Measurements from ENCODE around the gene SLC22A23. TPM values are rescaled to one million over a fixed set of nuclear protein-coding genes. Genes with fewer than 3 reads are reported as not detected.

The SLC22A23 gene
- total and polyA plus RNA-seq, 2 experiments from 2014 or later = 6.1 to 38.3 TPM

DNA sequence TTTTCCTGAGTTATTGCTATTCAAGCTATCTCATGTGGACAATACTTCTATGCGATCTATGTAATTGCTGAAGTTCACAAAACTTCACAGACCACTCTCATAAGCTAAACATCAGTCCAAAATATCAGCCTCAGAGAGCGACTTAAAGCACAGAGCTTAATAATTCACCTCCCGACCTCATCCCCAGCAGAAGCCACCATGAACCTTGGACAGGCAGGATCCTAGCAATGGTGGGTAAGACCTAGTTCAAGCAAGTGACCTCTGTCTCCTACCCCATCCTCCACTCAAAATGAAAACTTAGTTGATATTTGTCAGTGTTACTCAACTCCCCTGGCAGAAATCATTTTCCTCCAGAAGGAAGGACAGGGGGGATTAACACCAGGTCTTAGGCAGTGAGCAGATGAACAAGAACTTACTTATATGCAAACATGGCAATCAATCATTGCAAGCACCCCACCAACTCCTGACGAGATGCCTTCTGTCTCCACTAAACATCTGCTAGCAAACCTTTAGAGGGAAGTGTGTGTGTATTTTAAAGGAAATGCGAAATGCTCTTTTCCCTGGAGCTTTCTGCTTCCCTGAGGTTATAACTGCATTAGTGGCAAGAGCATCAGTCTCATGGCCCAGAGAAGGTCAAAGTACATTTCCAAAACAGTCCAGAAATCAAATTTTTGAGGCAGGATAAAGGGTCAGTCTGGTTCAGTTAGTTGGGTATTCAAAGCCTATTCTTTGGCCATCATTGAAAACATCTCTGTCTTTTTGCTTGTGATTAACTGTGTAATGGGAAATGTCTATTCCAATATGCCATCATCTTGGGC is 90.0 kb downstream of the SLC22A23 start:
- peaks cover 7% of the 10 kb centered on the region for H3K27me3 Mint-ChIP-seq (ENCODE audit: insufficient read depth, low read depth, poor library complexity)
- Histone ChIP-seq H3K4me3 (no peak overlapping the region), H3K27me3 (ENCODE audit: insufficient read depth) (no peaks in the 10 kb centered on the region), H2AFZ (no peak overlapping the region), H3K36me3 (ENCODE audit: insufficient read depth) (no peaks in the 10 kb centered on the region), H4K20me1 (replicated peaks; ENCODE audit: insufficient read depth) (peaks cover 5% of the 10 kb centered on the region; the same call in 1 of the 2 replicates), H3K27ac (ENCODE audit: low read depth) (no peak overlapping the region), H3K79me2 (replicated peaks; ENCODE audit: insufficient read depth) (peaks cover 20% of the 10 kb centered on the region), H3K4me2 (no peak overlapping the region), H3K9me2 (ENCODE audit: insufficient read depth) (no peaks in the 10 kb centered on the region), H3F3A (replicated peaks; ENCODE audit: low read depth) (no peaks in the 10 kb centered on the region), H3K4me1 (ENCODE audit: insufficient read depth) (peaks cover under 1% of the 10 kb centered on the region; the same call in 1 of the 2 replicates)
- no peak overlapping the region for H3K27ac Mint-ChIP-seq
- DNase-seq (ENCODE audit: low spot score) (no peak), ATAC-seq (no peak)
- H3K4me1 Mint-ChIP-seq = peaks cover 58% of the 10 kb centered on the region
- H3K9me3 Mint-ChIP-seq = no peaks in the 10 kb centered on the region
- no peak overlapping the region for H3K4me3 Mint-ChIP-seq
- TF ChIP-seq POLR2AphosphoS5 (IDR thresholded peaks at IDR 0.05; ENCODE audit: low read depth) (no peak), NANOG (IDR thresholded peaks at IDR 0.05; ENCODE audit: borderline replicate concordance) (no peak), ZNF331 (CRISPR knock-in tag; IDR thresholded peaks at IDR 0.05; ENCODE audit: low read depth) (no peak), JUNB (IDR thresholded peaks at IDR 0.05; ENCODE audit: unreplicated experiment) (no peak), EZH2 (IDR thresholded peaks at IDR 0.05; ENCODE audit: low read depth, unreplicated experiment) (no peak), ZNF114 (CRISPR knock-in tag; IDR thresholded peaks at IDR 0.05) (no peak), EZH2phosphoT487 (IDR thresholded peaks at IDR 0.05; ENCODE audit: unreplicated experiment) (no peak), CREB1 (CRISPR knock-in tag; IDR thresholded peaks at IDR 0.05; ENCODE audit: low read depth) (no peak), STAT1 (IDR thresholded peaks at IDR 0.05; ENCODE audit: unreplicated experiment) (no peak)
- TF ChIP-seq, protein P1, sequence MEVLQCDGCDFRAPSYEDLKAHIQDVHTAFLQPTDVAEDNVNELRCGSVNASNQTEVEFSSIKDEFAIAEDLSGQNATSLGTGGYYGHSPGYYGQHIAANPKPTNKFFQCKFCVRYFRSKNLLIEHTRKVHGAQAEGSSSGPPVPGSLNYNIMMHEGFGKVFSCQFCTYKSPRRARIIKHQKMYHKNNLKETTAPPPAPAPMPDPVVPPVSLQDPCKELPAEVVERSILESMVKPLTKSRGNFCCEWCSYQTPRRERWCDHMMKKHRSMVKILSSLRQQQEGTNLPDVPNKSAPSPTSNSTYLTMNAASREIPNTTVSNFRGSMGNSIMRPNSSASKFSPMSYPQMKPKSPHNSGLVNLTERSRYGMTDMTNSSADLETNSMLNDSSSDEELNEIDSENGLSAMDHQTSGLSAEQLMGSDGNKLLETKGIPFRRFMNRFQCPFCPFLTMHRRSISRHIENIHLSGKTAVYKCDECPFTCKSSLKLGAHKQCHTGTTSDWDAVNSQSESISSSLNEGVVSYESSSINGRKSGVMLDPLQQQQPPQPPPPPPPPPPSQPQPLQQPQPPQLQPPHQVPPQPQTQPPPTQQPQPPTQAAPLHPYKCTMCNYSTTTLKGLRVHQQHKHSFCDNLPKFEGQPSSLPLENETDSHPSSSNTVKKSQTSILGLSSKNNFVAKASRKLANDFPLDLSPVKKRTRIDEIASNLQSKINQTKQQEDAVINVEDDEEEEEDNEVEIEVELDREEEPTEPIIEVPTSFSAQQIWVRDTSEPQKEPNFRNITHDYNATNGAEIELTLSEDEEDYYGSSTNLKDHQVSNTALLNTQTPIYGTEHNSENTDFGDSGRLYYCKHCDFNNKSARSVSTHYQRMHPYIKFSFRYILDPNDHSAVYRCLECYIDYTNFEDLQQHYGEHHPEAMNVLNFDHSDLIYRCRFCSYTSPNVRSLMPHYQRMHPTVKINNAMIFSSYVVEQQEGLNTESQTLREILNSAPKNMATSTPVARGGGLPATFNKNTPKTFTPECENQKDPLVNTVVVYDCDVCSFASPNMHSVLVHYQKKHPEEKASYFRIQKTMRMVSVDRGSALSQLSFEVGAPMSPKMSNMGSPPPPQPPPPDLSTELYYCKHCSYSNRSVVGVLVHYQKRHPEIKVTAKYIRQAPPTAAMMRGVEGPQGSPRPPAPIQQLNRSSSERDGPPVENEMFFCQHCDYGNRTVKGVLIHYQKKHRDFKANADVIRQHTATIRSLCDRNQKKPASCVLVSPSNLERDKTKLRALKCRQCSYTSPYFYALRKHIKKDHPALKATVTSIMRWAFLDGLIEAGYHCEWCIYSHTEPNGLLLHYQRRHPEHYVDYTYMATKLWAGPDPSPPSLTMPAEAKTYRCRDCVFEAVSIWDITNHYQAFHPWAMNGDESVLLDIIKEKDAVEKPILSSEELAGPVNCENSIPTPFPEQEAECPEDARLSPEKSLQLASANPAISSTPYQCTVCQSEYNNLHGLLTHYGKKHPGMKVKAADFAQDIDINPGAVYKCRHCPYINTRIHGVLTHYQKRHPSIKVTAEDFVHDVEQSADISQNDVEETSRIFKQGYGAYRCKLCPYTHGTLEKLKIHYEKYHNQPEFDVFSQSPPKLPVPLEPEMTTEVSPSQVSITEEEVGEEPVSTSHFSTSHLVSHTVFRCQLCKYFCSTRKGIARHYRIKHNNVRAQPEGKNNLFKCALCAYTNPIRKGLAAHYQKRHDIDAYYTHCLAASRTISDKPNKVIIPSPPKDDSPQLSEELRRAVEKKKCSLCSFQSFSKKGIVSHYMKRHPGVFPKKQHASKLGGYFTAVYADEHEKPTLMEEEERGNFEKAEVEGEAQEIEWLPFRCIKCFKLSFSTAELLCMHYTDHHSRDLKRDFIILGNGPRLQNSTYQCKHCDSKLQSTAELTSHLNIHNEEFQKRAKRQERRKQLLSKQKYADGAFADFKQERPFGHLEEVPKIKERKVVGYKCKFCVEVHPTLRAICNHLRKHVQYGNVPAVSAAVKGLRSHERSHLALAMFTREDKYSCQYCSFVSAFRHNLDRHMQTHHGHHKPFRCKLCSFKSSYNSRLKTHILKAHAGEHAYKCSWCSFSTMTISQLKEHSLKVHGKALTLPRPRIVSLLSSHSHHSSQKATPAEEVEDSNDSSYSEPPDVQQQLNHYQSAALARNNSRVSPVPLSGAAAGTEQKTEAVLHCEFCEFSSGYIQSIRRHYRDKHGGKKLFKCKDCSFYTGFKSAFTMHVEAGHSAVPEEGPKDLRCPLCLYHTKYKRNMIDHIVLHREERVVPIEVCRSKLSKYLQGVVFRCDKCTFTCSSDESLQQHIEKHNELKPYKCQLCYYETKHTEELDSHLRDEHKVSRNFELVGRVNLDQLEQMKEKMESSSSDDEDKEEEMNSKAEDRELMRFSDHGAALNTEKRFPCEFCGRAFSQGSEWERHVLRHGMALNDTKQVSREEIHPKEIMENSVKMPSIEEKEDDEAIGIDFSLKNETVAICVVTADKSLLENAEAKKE (CRISPR knock-in tag; IDR thresholded peaks at IDR 0.05) = no peak
- TF ChIP-seq, protein P2, sequence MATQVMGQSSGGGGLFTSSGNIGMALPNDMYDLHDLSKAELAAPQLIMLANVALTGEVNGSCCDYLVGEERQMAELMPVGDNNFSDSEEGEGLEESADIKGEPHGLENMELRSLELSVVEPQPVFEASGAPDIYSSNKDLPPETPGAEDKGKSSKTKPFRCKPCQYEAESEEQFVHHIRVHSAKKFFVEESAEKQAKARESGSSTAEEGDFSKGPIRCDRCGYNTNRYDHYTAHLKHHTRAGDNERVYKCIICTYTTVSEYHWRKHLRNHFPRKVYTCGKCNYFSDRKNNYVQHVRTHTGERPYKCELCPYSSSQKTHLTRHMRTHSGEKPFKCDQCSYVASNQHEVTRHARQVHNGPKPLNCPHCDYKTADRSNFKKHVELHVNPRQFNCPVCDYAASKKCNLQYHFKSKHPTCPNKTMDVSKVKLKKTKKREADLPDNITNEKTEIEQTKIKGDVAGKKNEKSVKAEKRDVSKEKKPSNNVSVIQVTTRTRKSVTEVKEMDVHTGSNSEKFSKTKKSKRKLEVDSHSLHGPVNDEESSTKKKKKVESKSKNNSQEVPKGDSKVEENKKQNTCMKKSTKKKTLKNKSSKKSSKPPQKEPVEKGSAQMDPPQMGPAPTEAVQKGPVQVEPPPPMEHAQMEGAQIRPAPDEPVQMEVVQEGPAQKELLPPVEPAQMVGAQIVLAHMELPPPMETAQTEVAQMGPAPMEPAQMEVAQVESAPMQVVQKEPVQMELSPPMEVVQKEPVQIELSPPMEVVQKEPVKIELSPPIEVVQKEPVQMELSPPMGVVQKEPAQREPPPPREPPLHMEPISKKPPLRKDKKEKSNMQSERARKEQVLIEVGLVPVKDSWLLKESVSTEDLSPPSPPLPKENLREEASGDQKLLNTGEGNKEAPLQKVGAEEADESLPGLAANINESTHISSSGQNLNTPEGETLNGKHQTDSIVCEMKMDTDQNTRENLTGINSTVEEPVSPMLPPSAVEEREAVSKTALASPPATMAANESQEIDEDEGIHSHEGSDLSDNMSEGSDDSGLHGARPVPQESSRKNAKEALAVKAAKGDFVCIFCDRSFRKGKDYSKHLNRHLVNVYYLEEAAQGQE (IDR thresholded peaks at IDR 0.05; ENCODE audit: unreplicated experiment) = no peak
- TF ChIP-seq, protein P3, sequence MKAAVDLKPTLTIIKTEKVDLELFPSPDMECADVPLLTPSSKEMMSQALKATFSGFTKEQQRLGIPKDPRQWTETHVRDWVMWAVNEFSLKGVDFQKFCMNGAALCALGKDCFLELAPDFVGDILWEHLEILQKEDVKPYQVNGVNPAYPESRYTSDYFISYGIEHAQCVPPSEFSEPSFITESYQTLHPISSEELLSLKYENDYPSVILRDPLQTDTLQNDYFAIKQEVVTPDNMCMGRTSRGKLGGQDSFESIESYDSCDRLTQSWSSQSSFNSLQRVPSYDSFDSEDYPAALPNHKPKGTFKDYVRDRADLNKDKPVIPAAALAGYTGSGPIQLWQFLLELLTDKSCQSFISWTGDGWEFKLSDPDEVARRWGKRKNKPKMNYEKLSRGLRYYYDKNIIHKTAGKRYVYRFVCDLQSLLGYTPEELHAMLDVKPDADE (IDR thresholded peaks at IDR 0.05) = no peak
- TF ChIP-seq, protein P4, sequence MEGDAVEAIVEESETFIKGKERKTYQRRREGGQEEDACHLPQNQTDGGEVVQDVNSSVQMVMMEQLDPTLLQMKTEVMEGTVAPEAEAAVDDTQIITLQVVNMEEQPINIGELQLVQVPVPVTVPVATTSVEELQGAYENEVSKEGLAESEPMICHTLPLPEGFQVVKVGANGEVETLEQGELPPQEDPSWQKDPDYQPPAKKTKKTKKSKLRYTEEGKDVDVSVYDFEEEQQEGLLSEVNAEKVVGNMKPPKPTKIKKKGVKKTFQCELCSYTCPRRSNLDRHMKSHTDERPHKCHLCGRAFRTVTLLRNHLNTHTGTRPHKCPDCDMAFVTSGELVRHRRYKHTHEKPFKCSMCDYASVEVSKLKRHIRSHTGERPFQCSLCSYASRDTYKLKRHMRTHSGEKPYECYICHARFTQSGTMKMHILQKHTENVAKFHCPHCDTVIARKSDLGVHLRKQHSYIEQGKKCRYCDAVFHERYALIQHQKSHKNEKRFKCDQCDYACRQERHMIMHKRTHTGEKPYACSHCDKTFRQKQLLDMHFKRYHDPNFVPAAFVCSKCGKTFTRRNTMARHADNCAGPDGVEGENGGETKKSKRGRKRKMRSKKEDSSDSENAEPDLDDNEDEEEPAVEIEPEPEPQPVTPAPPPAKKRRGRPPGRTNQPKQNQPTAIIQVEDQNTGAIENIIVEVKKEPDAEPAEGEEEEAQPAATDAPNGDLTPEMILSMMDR (conservative IDR thresholded peaks at IDR 0.05; ENCODE audit: low read depth in 2 of 2) = no peak
- H3K36me3 Mint-ChIP-seq (ENCODE audit: low read depth) = peaks cover 18% of the 10 kb centered on the region
